K562 (cell line): ENCODE measurements around the gene SPI1. TPM values are rescaled to one million over a fixed set of nuclear protein-coding genes. Genes with fewer than 3 reads are reported as not detected.
A peak's percentile ranks its signal among the peaks of the same experiment; 100 is the strongest.

Experiments
- BDP1 ChIP-seq: IDR thresholded peaks from 3 replicates; pipeline ENCODE4 v1.6.1; 2011; ENCODE audit not compliant: insufficient read length, insufficient read depth
- CBFB ChIP-seq: sonication (generic); formaldehyde crosslinking; IDR thresholded peaks from 2 replicates; pipeline ENCODE4 v1.4.0; 2020; ENCODE audit warnings: mild to moderate bottlenecking, missing genetic modification reagents
- CEBPZ ChIP-seq: fragments of 150-350 bp; IDR thresholded peaks from 2 replicates; pipeline ENCODE4 v1.6.1; 2014; ENCODE audit warnings: low read depth, mild to moderate bottlenecking, low read length, borderline replicate concordance
- FOXA1 ChIP-seq: fragments of 450-650 bp; IDR thresholded peaks from 2 replicates; pipeline ENCODE4 v1.6.1; 2016; ENCODE audit warnings: mild to moderate bottlenecking, borderline replicate concordance
- GTF2F1 ChIP-seq: IDR thresholded peaks from 2 replicates; pipeline ENCODE4 v1.6.1; 2011; ENCODE audit warnings: low read depth, low read length, improper control_type of control experiment
- IFI16 ChIP-seq: fragments of 250-450 bp; sonication (Bioruptor Pico); IDR thresholded peaks from 2 replicates; pipeline ENCODE4 v2.1.2; 2022; ENCODE audit warnings: mild to moderate bottlenecking, inconsistent platforms
- IRF1 ChIP-seq: sonication (generic); formaldehyde crosslinking; IDR thresholded peaks from 2 replicates; pipeline ENCODE4 v1.8.0; 2022; ENCODE audit warnings: missing genetic modification reagents, mild to moderate bottlenecking, borderline replicate concordance
- KLF10 ChIP-seq: fragments of 250-450 bp; sonication (Bioruptor Pico); IDR thresholded peaks from 2 replicates; pipeline ENCODE4 v1.6.1; 2021; ENCODE audit warnings: matching md5 sums
- LCOR ChIP-seq: sonication (generic); formaldehyde crosslinking; IDR thresholded peaks from 2 replicates; pipeline ENCODE4 v1.8.0; 2022; ENCODE audit warnings: mild to moderate bottlenecking, missing genetic modification reagents
- PHF21A ChIP-seq: fragments of 450-650 bp; IDR thresholded peaks from 2 replicates; pipeline ENCODE4 v1.6.1; 2017; ENCODE audit warnings: low read depth, borderline replicate concordance
- RB1 ChIP-seq: fragments of 450-650 bp; IDR thresholded peaks from 2 replicates; pipeline ENCODE4 v1.6.1; 2017; ENCODE audit warnings: low read depth, mild to moderate bottlenecking
- RBBP5 ChIP-seq: fragments of 200-600 bp; sonication (generic); IDR thresholded peaks from 2 replicates; pipeline ENCODE4 v1.6.1; 2012; ENCODE audit warnings: borderline replicate concordance, mild to moderate bottlenecking, low read length, control low read depth, inconsistent platforms; ENCODE audit not compliant: insufficient read depth, poor library complexity, severe bottlenecking
- SIN3A ChIP-seq, 2 experiments: fragments of 150-350 bp in 1 of 2; IDR thresholded peaks; 2 replicates each; pipeline ENCODE4 v1.6.1; 2011 to 2016; ENCODE audit warnings: borderline replicate concordance in 2 of 2, low read depth in 2 of 2, low read length in 2 of 2, mild to moderate bottlenecking in 2 of 2, moderate library complexity in 2 of 2; ENCODE audit not compliant: control insufficient read depth in 1 of 2
- SMARCA4 ChIP-seq: fragments of 450-650 bp; IDR thresholded peaks from 2 replicates; pipeline ENCODE4 v1.6.1; 2016
- TAF9B ChIP-seq: fragments of 450-650 bp; IDR thresholded peaks from 2 replicates; pipeline ENCODE4 v1.6.1; 2018; ENCODE audit warnings: mild to moderate bottlenecking; ENCODE audit not compliant: partially characterized antibody
- TCF7 ChIP-seq: sonication (generic); IDR thresholded peaks from 2 replicates; pipeline ENCODE4 v1.6.1; 2016; ENCODE audit warnings: antibody characterized with exemption, borderline replicate concordance
- TEAD1 ChIP-seq, 2 experiments: fragments of 450-650 bp in 1 of 2; sonication (generic) in 1 of 2; formaldehyde crosslinking; IDR thresholded peaks; 2 replicates each; pipeline versions ENCODE4 v1.4.0 to v1.8.0; 2020 to 2022; ENCODE audit warnings: mild to moderate bottlenecking in 2 of 2, missing genetic modification reagents in 1 of 2
- TEAD4 ChIP-seq, 2 experiments: sonication (generic) in 1 of 2; formaldehyde crosslinking in 1 of 2; IDR thresholded peaks; 2 replicates each; pipeline versions ENCODE4 v1.6.1 to v1.8.0; 2012 to 2022; ENCODE audit warnings: borderline replicate concordance in 1 of 2, inconsistent platforms in 1 of 2, low read length in 1 of 2, mild to moderate bottlenecking in 1 of 2, missing genetic modification reagents in 1 of 2
- THAP7 ChIP-seq: fragments of 250-450 bp; sonication (Bioruptor Pico); IDR thresholded peaks from 2 replicates; pipeline ENCODE4 v1.5.0; 2021
- ZBTB8A ChIP-seq: fragments of 450-650 bp; IDR thresholded peaks from 2 replicates; pipeline ENCODE4 v1.6.1; 2018; ENCODE audit warnings: mild to moderate bottlenecking, moderate library complexity; ENCODE audit not compliant: partially characterized antibody
- ZFPM2 ChIP-seq: fragments of 250-450 bp; sonication (Bioruptor Pico); IDR thresholded peaks from 2 replicates; pipeline ENCODE4 v1.5.1; 2022; ENCODE audit warnings: mild to moderate bottlenecking
- ZNF354B ChIP-seq: fragments of 250-450 bp; sonication (Bioruptor Pico); IDR thresholded peaks from 2 replicates; pipeline ENCODE4 v1.4.0; 2020
- polyA plus RNA-seq, 8 experiments: library from polyadenylated mRNA; depleted of rRNA in 4 of 8; stranded (reverse) in 5 of 8; unstranded in 3 of 8; fragments of >200 nt; fragmentation: Nextera tagmentation in 2 of 8; fragmentation: Illumina TruSeq in 1 of 8; extraction: Ambion mirVana in 2 of 8; extraction: Trizol in 1 of 8; gene quantifications; 2 replicates each; pipeline versions ENCODE4 v1.2.1 to v1.2.3, GENCODE V29; 2011 to 2014; ENCODE audit warnings: inconsistent platforms in 1 of 8, missing spikeins in 1 of 8
- total RNA-seq, 7 experiments: library from RNA; depleted of rRNA in 6 of 7; stranded (reverse); fragments of >200 nt in 6 of 7; fragmentation: Illumina TruSeq in 2 of 7; extraction: Trizol in 2 of 7; gene quantifications; 2 replicates each; pipeline versions ENCODE4 v1.2.1 to v1.2.3, GENCODE V29; 2011 to 2021; ENCODE audit warnings: low replicate concordance in 1 of 7

Gene SPI1
- total and polyA plus RNA-seq, 9 of the 15 experiments (the other 6 are each of a cell fraction or from before 2014, with no cell fraction given): 0.10 to 33.7 (median 10.3) TPM

GRCh38 chr11:47394322-47395222, 16.2 kb upstream of the SPI1 start (continued):
- no peak for TF ChIP-seq SIN3A (IDR thresholded peaks at IDR 0.05; ENCODE audit: borderline replicate concordance in 2 of 2, control insufficient read depth in 1 of 2, low read depth in 2 of 2, low read length in 2 of 2)
- TF ChIP-seq CEBPZ: no peak
- no peak for TF ChIP-seq THAP7 (CRISPR knock-in tag)
- no peak for TF ChIP-seq KLF10 (CRISPR knock-in tag)
- no peak for TF ChIP-seq IFI16 (CRISPR knock-in tag)
- TF ChIP-seq CBFB (CRISPR knock-in tag): no peak
- TF ChIP-seq TEAD1 (CRISPR knock-in tag; IDR thresholded peaks at IDR 0.05): no peak
- no peak for TF ChIP-seq TEAD4 (IDR thresholded peaks at IDR 0.05; ENCODE audit: low read length)
- no peak for TF ChIP-seq TEAD4 (CRISPR knock-in tag; IDR thresholded peaks at IDR 0.05; ENCODE audit: borderline replicate concordance)
- no peak for TF ChIP-seq BDP1
- TF ChIP-seq PHF21A: no peak
- no peak for TF ChIP-seq FOXA1
- TF ChIP-seq TAF9B: no peak
- TF ChIP-seq LCOR (CRISPR knock-in tag): no peak
- TF ChIP-seq TCF7: no peak
- peak; percentile 28 for TF ChIP-seq RBBP5
- TF ChIP-seq SMARCA4: peak; percentile 37; the same call in 1 of the 2 replicates
- no peak for TF ChIP-seq ZBTB8A
- no peak for TF ChIP-seq RB1
- TF ChIP-seq ZFPM2 (CRISPR knock-in tag): no peak
- no peak for TF ChIP-seq GTF2F1
- no peak for TF ChIP-seq ZNF354B (CRISPR knock-in tag)
- no peak for TF ChIP-seq IRF1
